A549 (cell line): ENCODE results near the gene COX19. TPM values are rescaled to one million over a fixed set of nuclear protein-coding genes. Genes with fewer than 3 reads are reported as not detected.

Experiments
- ATAC-seq, 2 experiments: fragments of 200-7000 bp in 1 of 2; fragments of >200 bp in 1 of 2; cut with Nextera tagmentation in 1 of 2; cut with Tn5 transposase in 1 of 2; 3 replicates each; pipeline versions ENCODE4 v1.8.0 to v1.9.1; 2018 to 2020; ENCODE audit warnings: mild to moderate bottlenecking in 1 of 2, moderate library complexity in 1 of 2
- CTCF ChIA-PET: fragments of 300-600 bp; sonication (Branson Sonifier 250); formaldehyde crosslinking; extraction: SDS; loops from one replicate; lab custom pipeline; 2021; ENCODE audit warnings: antibody characterized with exemption, inconsistent platforms; lab: Yijun Ruan, JAX
- POLR2A ChIA-PET: fragments of 350-600 bp; formaldehyde crosslinking; extraction: SDS; loops from one replicate; lab custom pipeline; 2021; ENCODE audit warnings: antibody characterized with exemption, inconsistent platforms; lab: Yijun Ruan, JAX
- DNase-seq, 2 experiments: peaks; one replicate each; pipeline versions ENCODE4 v3.0.0 to v3.0.0-alpha.2; 2011 to 2016; ENCODE audit warnings: low read depth in 1 of 2, low spot score in 1 of 2
- FAIRE-seq: peaks from 2 replicates; lab custom pipeline; 2011; peaks lifted over from hg19 to GRCh38; lab: Jason Lieb, UNC
- H3K27ac ChIP-seq, 2 experiments: fragments of >200 bp; sonication (Bioruptor Twin); formaldehyde crosslinking; 3 replicates each; pipeline ENCODE4 v1.5.1; 2016 to 2017
- H3K4me1 ChIP-seq: fragments of >200 bp; sonication (Bioruptor Twin); formaldehyde crosslinking; 3 replicates; pipeline ENCODE4 v1.6.1; 2016
- H3K4me2 ChIP-seq: fragments of >200 bp; sonication (Bioruptor Twin); formaldehyde crosslinking; 3 replicates; pipeline ENCODE4 v1.6.1; 2016
- H3K4me3 ChIP-seq: fragments of >200 bp; sonication (Bioruptor Twin); formaldehyde crosslinking; 3 replicates; pipeline ENCODE4 v1.5.1; 2016
- H3K9me3 ChIP-seq: fragments of >200 bp; sonication (Bioruptor Twin); formaldehyde crosslinking; 3 replicates; pipeline ENCODE4 v1.6.1; 2016
- BCL3 ChIP-seq: fragments of >200 bp; sonication (Bioruptor Twin); formaldehyde crosslinking; IDR thresholded peaks from 3 replicates; pipeline ENCODE4 v1.6.1; 2016
- CHD4 ChIP-seq: fragments of 200-600 bp; sonication (generic); IDR thresholded peaks from 2 replicates; pipeline ENCODE4 v1.6.1; 2016; ENCODE audit warnings: antibody characterized with exemption, mild to moderate bottlenecking, borderline replicate concordance
- CTCF ChIP-seq: fragments of >200 bp; sonication (Bioruptor Twin); formaldehyde crosslinking; IDR thresholded peaks from 3 replicates; pipeline ENCODE4 v1.5.1; 2016
- EHMT2 ChIP-seq: fragments of 200-600 bp; sonication (generic); IDR thresholded peaks from 2 replicates; pipeline ENCODE4 v1.6.1; 2016; ENCODE audit warnings: antibody characterized with exemption, low read depth, mild to moderate bottlenecking, moderate library complexity
- FOSL2 ChIP-seq, 2 experiments: fragments of 450-650 bp in 1 of 2; fragments of >200 bp in 1 of 2; sonication (Bioruptor Twin) in 1 of 2; formaldehyde crosslinking; IDR thresholded peaks; 2 replicates each; pipeline versions ENCODE4 v1.5.0 to v1.6.1; 2016 to 2020; ENCODE audit warnings: mild to moderate bottlenecking in 1 of 2, moderate library complexity in 1 of 2
- HEYL ChIP-seq: fragments of 250-450 bp; sonication (Bioruptor Pico); IDR thresholded peaks from 2 replicates; pipeline ENCODE4 v1.8.0; 2021; ENCODE audit warnings: mild to moderate bottlenecking, moderate library complexity
- JUNB ChIP-seq: fragments of >200 bp; sonication (Bioruptor Twin); formaldehyde crosslinking; IDR thresholded peaks from 2 replicates; pipeline ENCODE4 v1.6.1; 2016
- KDM1A ChIP-seq: fragments of 200-600 bp; sonication (generic); IDR thresholded peaks from 2 replicates; pipeline ENCODE4 v1.6.1; 2016; ENCODE audit warnings: low read depth, mild to moderate bottlenecking
- MAFK ChIP-seq: fragments of 450-650 bp; IDR thresholded peaks from 2 replicates; pipeline ENCODE4 v1.6.1; 2014; ENCODE audit not compliant: partially characterized antibody
- NFE2L2 ChIP-seq: fragments of 150-350 bp; conservative IDR thresholded peaks from 2 replicates; pipeline ENCODE4 v1.6.1; 2014; ENCODE audit warnings: low read length
- NPAS2 ChIP-seq: fragments of 250-450 bp; sonication (Bioruptor Pico); IDR thresholded peaks from 2 replicates; pipeline ENCODE4 v1.8.0; 2022; ENCODE audit warnings: mild to moderate bottlenecking, moderate library complexity, borderline replicate concordance
- NR3C1 ChIP-seq: fragments of >200 bp; sonication (Bioruptor Twin); formaldehyde crosslinking; IDR thresholded peaks from 3 replicates; pipeline ENCODE4 v1.6.1; 2017
- PHF8 ChIP-seq: fragments of 200-600 bp; sonication (generic); IDR thresholded peaks from 2 replicates; pipeline ENCODE4 v1.6.1; 2016; ENCODE audit warnings: low read depth, mild to moderate bottlenecking, antibody characterized with exemption, moderate library complexity, borderline replicate concordance
- RCOR1 ChIP-seq: fragments of 150-350 bp; IDR thresholded peaks from 2 replicates; pipeline ENCODE4 v1.6.1; 2014; ENCODE audit warnings: antibody characterized with exemption, low read length, low read depth
- TFCP2L1 ChIP-seq: fragments of 250-450 bp; sonication (Bioruptor Pico); IDR thresholded peaks from 2 replicates; pipeline ENCODE4 v1.5.0; 2021; ENCODE audit warnings: mild to moderate bottlenecking
- WGBS: methylation state at CpG from one replicate; pipeline ENCODE4 v1.1.6; 2017; ENCODE audit errors: missing lambda C conversion rate; 5-methylcytosine and 5-hydroxymethylcytosine counted together
- polyA plus RNA-seq, 4 experiments: library from polyadenylated mRNA; depleted of rRNA in 3 of 4; stranded (reverse); fragments of >200 nt; fragmentation: RNase III in 1 of 4; extraction: RNeasy Plus Mini Kit Qiagen cat#74134 plus additional on column Dnase treatment in 1 of 4; gene quantifications; 2 replicates in 3 of 4; 3 replicates in 1 of 4; pipeline ENCODE4 v1.2.3, GENCODE V29; 2011 to 2017
- TF ChIP-seq, protein P1 (sequence below): fragments of 250-450 bp; sonication (Bioruptor Pico); IDR thresholded peaks from 2 replicates; pipeline ENCODE4 v1.5.0; 2021; ENCODE audit warnings: mild to moderate bottlenecking, moderate library complexity, borderline replicate concordance
- TF ChIP-seq, protein P2 (sequence below): fragments of 200-600 bp; sonication (generic); IDR thresholded peaks from 2 replicates; pipeline ENCODE4 v1.6.1; 2016; ENCODE audit warnings: antibody characterized with exemption, mild to moderate bottlenecking, moderate library complexity
- TF ChIP-seq, protein P3 (sequence below): fragments of 450-650 bp; IDR thresholded peaks from 2 replicates; pipeline ENCODE4 v1.6.1; 2014; ENCODE audit warnings: antibody characterized with exemption

Gene COX19
- polyA plus RNA-seq, 2 of the 4 experiments (the other 2 are of a cell fraction): 6.2 to 7.6 TPM

DNA sequence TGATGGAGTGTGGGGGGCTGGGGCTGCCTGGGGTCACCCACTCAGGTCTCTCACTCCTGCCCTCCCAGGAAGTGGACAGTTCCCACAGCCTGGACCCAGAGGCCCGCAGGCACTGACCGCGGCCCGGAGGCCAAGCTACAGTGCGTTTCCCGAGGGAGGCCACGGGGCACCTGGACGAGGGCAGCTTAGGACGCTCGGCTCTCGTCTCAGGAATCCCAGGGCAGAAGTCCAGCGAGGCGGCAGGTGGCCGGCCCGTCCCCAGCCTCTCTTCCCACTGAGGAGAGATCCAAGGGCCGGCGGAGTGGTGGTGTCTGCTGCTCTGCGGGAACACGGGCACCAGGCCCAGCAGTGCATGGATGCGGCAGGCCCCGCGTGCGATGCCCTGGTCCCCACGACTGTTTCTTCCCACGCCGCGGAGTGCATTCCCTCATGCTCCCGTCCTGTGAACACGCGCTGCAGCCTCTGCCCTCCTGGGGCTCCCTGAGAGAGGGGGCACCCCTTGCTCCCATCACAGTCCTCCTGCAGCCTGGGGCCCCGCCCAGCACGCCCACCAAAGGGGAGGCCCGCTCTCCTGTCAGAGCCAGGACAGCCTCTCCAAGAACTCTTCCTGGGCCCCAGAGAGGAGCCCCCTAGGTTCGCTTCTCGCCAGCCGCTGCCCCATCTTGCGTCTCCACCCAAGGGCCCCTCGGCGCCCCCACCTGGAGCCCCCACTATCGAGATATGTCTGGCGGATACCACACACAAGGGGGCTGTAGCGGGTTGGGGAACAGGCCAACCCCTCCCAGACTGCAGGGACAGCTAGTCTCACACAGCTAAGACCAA, 44.7 kb upstream of the COX19 start:
- no peak overlapping the region for H3K4me3 ChIP-seq
- FAIRE-seq (no peak), DNase-seq (no peak), ATAC-seq (no peak; a peak in 1 of 6 replicates)
- H3K27ac ChIP-seq: no peak overlapping the region
- WGBS: 92% methylated on average over 31 of the region's 42 CpGs
- no peaks in the 10 kb centered on the region for H3K4me1 ChIP-seq
- no peak overlapping the region for H3K4me2 ChIP-seq
- ChIA-PET CTCF (interaction anchor here (0.7 to 14.9 kb wide), 7 partner anchors 12 to 156 kb away, joined by 3 to 138 read pairs (median 5); no protein-coding TSS in a partner anchor), POLR2A (no interaction called here)
- TF ChIP-seq, protein P1, sequence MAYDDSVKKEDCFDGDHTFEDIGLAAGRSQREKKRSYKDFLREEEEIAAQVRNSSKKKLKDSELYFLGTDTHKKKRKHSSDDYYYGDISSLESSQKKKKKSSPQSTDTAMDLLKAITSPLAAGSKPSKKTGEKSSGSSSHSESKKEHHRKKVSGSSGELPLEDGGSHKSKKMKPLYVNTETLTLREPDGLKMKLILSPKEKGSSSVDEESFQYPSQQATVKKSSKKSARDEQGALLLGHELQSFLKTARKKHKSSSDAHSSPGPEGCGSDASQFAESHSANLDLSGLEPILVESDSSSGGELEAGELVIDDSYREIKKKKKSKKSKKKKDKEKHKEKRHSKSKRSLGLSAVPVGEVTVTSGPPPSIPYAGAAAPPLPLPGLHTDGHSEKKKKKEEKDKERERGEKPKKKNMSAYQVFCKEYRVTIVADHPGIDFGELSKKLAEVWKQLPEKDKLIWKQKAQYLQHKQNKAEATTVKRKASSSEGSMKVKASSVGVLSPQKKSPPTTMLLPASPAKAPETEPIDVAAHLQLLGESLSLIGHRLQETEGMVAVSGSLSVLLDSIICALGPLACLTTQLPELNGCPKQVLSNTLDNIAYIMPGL: no peak
- TF ChIP-seq KDM1A: no peak
- no peak for TF ChIP-seq MAFK
- TF ChIP-seq, protein P2, sequence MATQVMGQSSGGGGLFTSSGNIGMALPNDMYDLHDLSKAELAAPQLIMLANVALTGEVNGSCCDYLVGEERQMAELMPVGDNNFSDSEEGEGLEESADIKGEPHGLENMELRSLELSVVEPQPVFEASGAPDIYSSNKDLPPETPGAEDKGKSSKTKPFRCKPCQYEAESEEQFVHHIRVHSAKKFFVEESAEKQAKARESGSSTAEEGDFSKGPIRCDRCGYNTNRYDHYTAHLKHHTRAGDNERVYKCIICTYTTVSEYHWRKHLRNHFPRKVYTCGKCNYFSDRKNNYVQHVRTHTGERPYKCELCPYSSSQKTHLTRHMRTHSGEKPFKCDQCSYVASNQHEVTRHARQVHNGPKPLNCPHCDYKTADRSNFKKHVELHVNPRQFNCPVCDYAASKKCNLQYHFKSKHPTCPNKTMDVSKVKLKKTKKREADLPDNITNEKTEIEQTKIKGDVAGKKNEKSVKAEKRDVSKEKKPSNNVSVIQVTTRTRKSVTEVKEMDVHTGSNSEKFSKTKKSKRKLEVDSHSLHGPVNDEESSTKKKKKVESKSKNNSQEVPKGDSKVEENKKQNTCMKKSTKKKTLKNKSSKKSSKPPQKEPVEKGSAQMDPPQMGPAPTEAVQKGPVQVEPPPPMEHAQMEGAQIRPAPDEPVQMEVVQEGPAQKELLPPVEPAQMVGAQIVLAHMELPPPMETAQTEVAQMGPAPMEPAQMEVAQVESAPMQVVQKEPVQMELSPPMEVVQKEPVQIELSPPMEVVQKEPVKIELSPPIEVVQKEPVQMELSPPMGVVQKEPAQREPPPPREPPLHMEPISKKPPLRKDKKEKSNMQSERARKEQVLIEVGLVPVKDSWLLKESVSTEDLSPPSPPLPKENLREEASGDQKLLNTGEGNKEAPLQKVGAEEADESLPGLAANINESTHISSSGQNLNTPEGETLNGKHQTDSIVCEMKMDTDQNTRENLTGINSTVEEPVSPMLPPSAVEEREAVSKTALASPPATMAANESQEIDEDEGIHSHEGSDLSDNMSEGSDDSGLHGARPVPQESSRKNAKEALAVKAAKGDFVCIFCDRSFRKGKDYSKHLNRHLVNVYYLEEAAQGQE: no peak
- TF ChIP-seq NFE2L2: no peak
- no peak for TF ChIP-seq BCL3
- TF ChIP-seq CHD4: no peak
- TF ChIP-seq, protein P3, sequence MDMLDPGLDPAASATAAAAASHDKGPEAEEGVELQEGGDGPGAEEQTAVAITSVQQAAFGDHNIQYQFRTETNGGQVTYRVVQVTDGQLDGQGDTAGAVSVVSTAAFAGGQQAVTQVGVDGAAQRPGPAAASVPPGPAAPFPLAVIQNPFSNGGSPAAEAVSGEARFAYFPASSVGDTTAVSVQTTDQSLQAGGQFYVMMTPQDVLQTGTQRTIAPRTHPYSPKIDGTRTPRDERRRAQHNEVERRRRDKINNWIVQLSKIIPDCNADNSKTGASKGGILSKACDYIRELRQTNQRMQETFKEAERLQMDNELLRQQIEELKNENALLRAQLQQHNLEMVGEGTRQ: no peak
- TF ChIP-seq FOSL2 (IDR thresholded peaks at IDR 0.05): no peak
- TF ChIP-seq FOSL2 (CRISPR knock-in tag; IDR thresholded peaks at IDR 0.05): no peak
- TF ChIP-seq EHMT2: no peak
- no peak for TF ChIP-seq JUNB
- TF ChIP-seq PHF8: no peak
- no peak for TF ChIP-seq NPAS2 (CRISPR knock-in tag)
- TF ChIP-seq NR3C1: no peak
- no peak for TF ChIP-seq TFCP2L1 (CRISPR knock-in tag)
- no peak for TF ChIP-seq CTCF
- TF ChIP-seq RCOR1: no peak
- TF ChIP-seq HEYL (CRISPR knock-in tag): no peak
- no peaks in the 10 kb centered on the region for H3K9me3 ChIP-seq
